T-helper 1 cell treated with Interleukin-12 subunit alpha and Interleukin-12 subunit beta and Interleukin-4 antibody, amounts not matched to agents 30 μg/mL and 1 μg/mL, for 36 hours (primary cell): ENCODE measurements around the gene ATN1.

ENCODE experiments used
- H3K27ac Mint-ChIP-seq: one replicate; pipeline ENCODE4 v1.8.0; 2021; ENCODE audit warnings: mild to moderate bottlenecking, mixed read lengths
- H3K27me3 Mint-ChIP-seq: one replicate; pipeline ENCODE4 v1.8.0; 2021; ENCODE audit warnings: low read depth, mixed read lengths
- H3K36me3 Mint-ChIP-seq: one replicate; pipeline ENCODE4 v1.8.0; 2021; ENCODE audit warnings: low read depth, mixed read lengths
- H3K4me1 Mint-ChIP-seq: one replicate; pipeline ENCODE4 v1.8.0; 2021; ENCODE audit warnings: low read depth, mixed read lengths
- H3K4me3 Mint-ChIP-seq: one replicate; pipeline ENCODE4 v1.8.0; 2021; ENCODE audit warnings: mild to moderate bottlenecking, moderate library complexity, mixed read lengths
- H3K9me3 Mint-ChIP-seq: one replicate; pipeline ENCODE4 v1.8.0; 2021; ENCODE audit warnings: mixed read lengths

Gene ATN1

DNA sequence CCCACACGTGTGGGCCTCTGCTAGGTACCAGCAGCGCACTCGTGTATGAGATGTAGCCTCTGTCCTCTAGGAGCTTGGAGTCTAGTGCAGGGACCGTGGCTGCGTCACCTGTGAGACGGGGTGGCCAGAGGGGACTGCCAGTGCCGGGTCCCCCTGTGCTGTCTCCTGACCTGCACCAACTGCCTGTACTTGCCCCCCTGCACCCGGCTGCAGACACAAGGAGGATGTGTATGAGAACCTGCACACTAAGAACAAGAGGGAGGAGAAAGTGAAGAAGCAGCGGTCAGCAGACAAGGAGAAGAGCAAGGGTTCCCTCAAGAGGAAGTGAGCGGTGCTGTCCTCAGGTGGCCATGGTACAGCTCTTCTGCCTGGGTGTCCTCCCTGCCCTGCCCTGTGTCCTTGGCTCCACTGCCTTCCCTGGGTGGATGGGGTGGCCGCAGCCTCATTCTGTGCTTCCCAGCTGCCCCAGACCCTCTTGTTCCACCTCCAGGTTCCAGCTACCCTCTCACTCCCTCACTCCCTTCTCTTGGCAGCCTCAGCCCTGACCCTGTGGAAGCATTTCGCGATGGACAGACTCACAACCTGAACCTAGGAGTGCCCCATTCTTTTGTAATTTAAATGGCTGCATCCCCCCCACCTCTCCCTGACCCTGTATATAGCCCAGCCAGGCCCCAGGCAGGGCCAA, 33.0 kb downstream of the ATN1 start:
- peak overlapping the region; percentile 96 for H3K27ac Mint-ChIP-seq
- H3K36me3 Mint-ChIP-seq: peaks cover 48% of the 10 kb centered on the region
- H3K27me3 Mint-ChIP-seq: no peaks in the 10 kb centered on the region
- H3K4me3 Mint-ChIP-seq: peak overlapping the region; percentile 15
- H3K4me1 Mint-ChIP-seq: peaks cover 62% of the 10 kb centered on the region
- no peaks in the 10 kb centered on the region for H3K9me3 Mint-ChIP-seq

DNA sequence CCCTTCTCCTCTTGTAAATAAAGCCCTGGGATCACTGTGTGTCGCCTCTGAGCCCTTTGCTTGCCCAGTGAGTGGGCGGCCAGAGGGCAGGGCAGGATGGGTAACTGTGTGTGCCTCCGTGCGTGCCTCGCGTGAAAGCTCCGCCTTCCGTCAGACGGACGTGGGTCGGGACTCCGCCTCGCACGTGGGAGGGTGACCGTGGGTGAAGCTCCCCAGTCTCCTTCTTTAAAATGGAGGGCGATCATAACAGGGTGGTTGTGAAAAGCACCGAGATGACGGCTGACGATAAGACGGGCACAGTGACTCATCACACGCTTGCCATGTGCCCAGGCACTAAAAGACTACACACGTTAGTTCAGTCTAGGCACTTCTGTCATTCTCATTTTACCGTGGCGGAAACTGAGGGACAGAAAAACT, 33.5 kb downstream of the ATN1 start:
- Mint-ChIP-seq H3K4me1 (peaks cover 61% of the 10 kb centered on the region), H3K4me3 (peak overlapping the region; percentile 79), H3K36me3 (peaks cover 49% of the 10 kb centered on the region), H3K9me3 (no peaks in the 10 kb centered on the region), H3K27ac (peak overlapping the region; percentile 96), H3K27me3 (no peaks in the 10 kb centered on the region)

- H3K4me1 Mint-ChIP-seq: peaks cover 58% of the 10 kb centered on the region
- H3K36me3 Mint-ChIP-seq: peaks cover 46% of the 10 kb centered on the region
- peak overlapping the region; percentile 96 for H3K27ac Mint-ChIP-seq
- peak overlapping the region; percentile 79 for H3K4me3 Mint-ChIP-seq
- H3K9me3 Mint-ChIP-seq: no peaks in the 10 kb centered on the region
- no peaks in the 10 kb centered on the region for H3K27me3 Mint-ChIP-seq
These were observed 34.0 kb downstream of the ATN1 start for GRCh38 chr12:6961695-6962284.

- no peaks in the 10 kb centered on the region for H3K27me3 Mint-ChIP-seq
These were observed 34.7 kb downstream of the ATN1 start for GRCh38 chr12:6962285-6963015.

DNA sequence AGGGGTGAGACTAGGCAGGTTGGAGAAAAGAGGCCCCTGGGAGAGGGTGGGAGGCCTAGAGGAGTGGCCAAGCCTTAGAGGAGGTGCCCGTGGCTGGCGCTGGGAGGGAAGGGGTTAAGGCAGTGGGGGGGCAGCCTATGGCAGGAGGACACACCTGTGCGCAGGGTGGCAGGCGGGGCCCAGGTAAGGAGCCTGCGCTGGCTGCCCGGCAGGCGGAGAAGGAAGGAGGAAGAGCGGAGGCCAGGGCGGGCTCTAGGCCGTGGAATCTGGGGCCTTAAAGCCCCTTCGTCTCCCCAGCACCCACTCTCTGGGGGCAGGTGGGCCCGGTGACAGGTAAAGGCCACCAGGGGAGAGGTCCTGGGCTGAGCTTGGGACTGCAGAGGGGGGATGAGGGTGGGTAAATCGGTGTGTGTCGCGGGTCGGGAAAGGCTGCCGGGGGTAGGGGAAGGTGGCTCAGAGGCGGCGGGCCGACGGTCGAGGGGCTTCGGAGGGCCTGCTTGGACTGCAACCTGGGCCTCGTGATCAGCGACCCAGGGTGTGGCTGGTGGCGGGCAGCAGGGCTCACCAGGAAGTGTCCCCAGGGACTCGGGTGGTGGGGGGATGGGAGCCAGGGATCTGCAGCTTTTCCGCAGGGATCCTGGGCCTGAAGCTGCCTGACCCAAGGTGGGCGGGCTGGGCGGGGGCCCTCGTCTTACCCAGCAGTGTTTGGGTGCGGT, 35.4 kb downstream of the ATN1 start:
- no peaks in the 10 kb centered on the region for H3K9me3 Mint-ChIP-seq
- peak overlapping the region; percentile 36 for H3K27ac Mint-ChIP-seq
- no peaks in the 10 kb centered on the region for H3K27me3 Mint-ChIP-seq
- peaks cover 47% of the 10 kb centered on the region for H3K4me1 Mint-ChIP-seq
- H3K36me3 Mint-ChIP-seq: peaks cover 38% of the 10 kb centered on the region
- H3K4me3 Mint-ChIP-seq: no peak overlapping the region

More at GRCh38 chr12:6962285-6963015, 34.7 kb downstream of the ATN1 start:
- H3K36me3 Mint-ChIP-seq: peaks cover 40% of the 10 kb centered on the region
- peaks cover 52% of the 10 kb centered on the region for H3K4me1 Mint-ChIP-seq
- H3K4me3 Mint-ChIP-seq: no peak overlapping the region
- no peaks in the 10 kb centered on the region for H3K9me3 Mint-ChIP-seq
- H3K27ac Mint-ChIP-seq: peak overlapping the region; percentile 96

DNA sequence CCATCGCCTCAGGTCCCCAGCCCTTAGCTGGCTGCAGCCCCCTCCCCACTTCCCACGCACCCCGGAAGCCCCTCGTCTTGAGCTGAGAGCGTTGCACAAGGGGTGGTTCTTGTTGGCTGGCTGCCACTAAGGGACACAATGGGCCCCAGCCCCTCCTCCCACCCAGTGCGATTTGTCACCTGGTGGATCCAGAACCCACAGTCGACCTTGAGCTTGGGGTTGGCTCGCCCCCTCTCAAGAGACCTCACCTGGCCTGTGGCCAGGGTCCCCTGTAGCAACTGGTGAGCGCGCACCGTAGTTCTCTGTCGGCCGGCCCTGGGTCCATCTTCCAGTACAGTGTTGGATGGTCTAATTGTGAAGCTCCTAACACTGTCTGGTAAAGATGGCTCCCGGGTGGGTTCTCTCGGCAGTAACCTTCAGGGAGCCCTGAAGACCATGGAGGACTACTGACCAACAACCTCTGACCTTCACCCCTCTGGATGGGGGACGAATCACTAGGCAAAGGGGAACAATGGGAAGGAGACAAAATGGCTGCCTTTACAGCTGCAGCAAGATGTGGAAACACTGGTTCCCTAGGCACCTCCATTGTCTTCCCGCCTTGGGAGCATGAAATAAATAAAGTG, 36.1 kb downstream of the ATN1 start:
- Mint-ChIP-seq H3K4me1 (peaks cover 46% of the 10 kb centered on the region), H3K36me3 (peaks cover 38% of the 10 kb centered on the region), H3K27ac (no peak overlapping the region), H3K9me3 (no peaks in the 10 kb centered on the region), H3K27me3 (no peaks in the 10 kb centered on the region), H3K4me3 (no peak overlapping the region)

GRCh38 chr12:6964605-6965025, 36.9 kb downstream of the ATN1 start:
- Mint-ChIP-seq H3K4me1 (peaks cover 46% of the 10 kb centered on the region), H3K9me3 (no peaks in the 10 kb centered on the region), H3K36me3 (peaks cover 37% of the 10 kb centered on the region), H3K4me3 (no peak overlapping the region), H3K27me3 (no peaks in the 10 kb centered on the region), H3K27ac (peak overlapping the region; percentile 75)

GRCh38 chr12:6965026-6965661, 37.4 kb downstream of the ATN1 start:
- H3K27me3 Mint-ChIP-seq: no peaks in the 10 kb centered on the region
- H3K27ac Mint-ChIP-seq: peak overlapping the region; percentile 75
- peaks cover 43% of the 10 kb centered on the region for H3K4me1 Mint-ChIP-seq
- H3K4me3 Mint-ChIP-seq: no peak overlapping the region
- H3K36me3 Mint-ChIP-seq: peaks cover 37% of the 10 kb centered on the region
- no peaks in the 10 kb centered on the region for H3K9me3 Mint-ChIP-seq

GRCh38 chr12:6965714-6966113, 38.0 kb downstream of the ATN1 start:
- no peak overlapping the region for H3K4me3 Mint-ChIP-seq
- H3K27ac Mint-ChIP-seq: peak overlapping the region; percentile 75
- H3K4me1 Mint-ChIP-seq: peaks cover 39% of the 10 kb centered on the region
- H3K9me3 Mint-ChIP-seq: no peaks in the 10 kb centered on the region
- H3K36me3 Mint-ChIP-seq: peaks cover 33% of the 10 kb centered on the region
- H3K27me3 Mint-ChIP-seq: no peaks in the 10 kb centered on the region

DNA sequence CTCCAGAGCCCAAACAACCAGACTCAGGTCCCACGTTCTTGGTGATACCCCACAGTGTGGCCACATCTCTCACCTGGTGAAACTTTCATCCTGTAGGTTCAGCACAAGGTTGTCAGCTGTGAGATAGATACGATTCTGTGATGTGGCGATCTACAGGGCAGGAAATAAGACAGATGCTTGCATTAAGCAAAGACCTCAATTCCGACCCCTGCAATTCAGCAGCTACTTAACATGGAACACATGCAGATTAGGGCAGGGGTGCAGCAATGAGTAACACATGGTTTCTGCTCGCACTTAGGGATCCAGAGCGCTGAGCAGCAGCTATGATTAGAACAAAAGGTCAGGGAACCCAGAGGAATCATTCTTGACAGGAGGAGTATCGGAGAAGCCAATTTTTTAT, 38.6 kb downstream of the ATN1 start:
- H3K27ac Mint-ChIP-seq: peak overlapping the region; percentile 28

DNA sequence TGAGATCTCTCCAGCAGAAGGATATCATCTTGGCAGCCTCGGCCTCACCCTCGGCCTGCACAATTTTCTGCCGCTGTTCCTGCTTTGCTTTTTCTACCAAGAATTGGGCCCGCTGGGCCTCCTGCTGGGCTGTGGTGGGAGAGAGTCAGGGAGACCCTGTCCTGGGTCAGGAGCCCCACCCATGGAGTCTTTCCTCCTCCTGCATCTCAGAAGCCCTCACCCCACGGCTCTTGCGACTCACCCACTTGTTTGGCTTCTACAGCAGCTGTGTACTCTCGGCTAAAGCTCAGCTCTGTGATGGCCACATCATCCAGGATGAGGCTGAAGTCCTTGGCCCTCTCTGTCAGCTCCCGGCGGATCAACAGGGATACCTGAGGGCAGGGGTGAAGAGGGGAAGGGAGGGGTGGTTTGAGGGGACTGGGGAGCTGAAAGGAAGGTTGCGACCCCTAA, 39.9 kb downstream of the ATN1 start:
- Mint-ChIP-seq H3K36me3 (peaks cover 35% of the 10 kb centered on the region), H3K9me3 (no peaks in the 10 kb centered on the region), H3K27ac (peak overlapping the region; percentile 20), H3K4me1 (peaks cover 39% of the 10 kb centered on the region), H3K27me3 (no peaks in the 10 kb centered on the region), H3K4me3 (no peak overlapping the region)

More for the DNA sequence above, 38.6 kb downstream of the ATN1 start:
- Mint-ChIP-seq H3K27me3 (no peaks in the 10 kb centered on the region), H3K9me3 (no peaks in the 10 kb centered on the region), H3K36me3 (peaks cover 33% of the 10 kb centered on the region), H3K4me3 (peak overlapping the region; percentile 7), H3K4me1 (peaks cover 35% of the 10 kb centered on the region)

- Mint-ChIP-seq H3K9me3 (no peaks in the 10 kb centered on the region), H3K27ac (peak overlapping the region; percentile 87), H3K36me3 (peaks cover 35% of the 10 kb centered on the region), H3K4me1 (peaks cover 41% of the 10 kb centered on the region), H3K27me3 (no peaks in the 10 kb centered on the region), H3K4me3 (peak overlapping the region; percentile 100)
These were observed 40.7 kb downstream of the ATN1 start for GRCh38 chr12:6968426-6968825.

DNA sequence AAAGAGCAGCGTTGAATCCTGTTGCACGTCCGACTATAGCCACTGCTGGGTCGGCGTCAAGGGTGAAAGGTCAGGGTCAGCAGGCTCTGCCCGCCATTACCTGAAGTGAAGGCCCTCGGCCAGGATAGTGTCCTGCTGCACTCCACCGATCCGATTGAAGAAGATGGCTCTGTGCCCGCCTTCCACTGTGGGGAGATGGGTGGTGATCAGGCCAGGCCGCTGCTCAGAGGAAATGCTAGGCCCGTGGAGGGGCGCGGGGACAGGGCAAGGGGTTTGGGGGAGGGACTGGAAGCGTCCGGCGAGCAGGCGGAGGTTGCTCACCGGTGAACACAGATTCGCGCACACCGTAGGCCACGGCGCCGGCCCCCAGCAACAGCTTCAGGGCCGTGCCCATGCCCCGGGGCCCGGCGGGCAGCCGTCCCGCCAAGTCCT, 42.4 kb downstream of the ATN1 start:
- no peaks in the 10 kb centered on the region for H3K9me3 Mint-ChIP-seq

More for the DNA sequence above, 42.4 kb downstream of the ATN1 start:
- H3K4me3 Mint-ChIP-seq: peak overlapping the region; percentile 100
- H3K4me1 Mint-ChIP-seq: peaks cover 38% of the 10 kb centered on the region
- H3K27me3 Mint-ChIP-seq: no peaks in the 10 kb centered on the region
- H3K27ac Mint-ChIP-seq: peak overlapping the region; percentile 100
- peaks cover 42% of the 10 kb centered on the region for H3K36me3 Mint-ChIP-seq
